Cardiac fibroblast (primary cell): Measurements from ENCODE around the gene ANKRD44.

Experiments used
- DNase-seq, 2 donors: peaks; one replicate each; pipeline versions ENCODE4 v3.0.0 to v3.0.0-alpha.2; 2010; ENCODE audit warnings: low read depth in 2 of 2
- H3K4me3 ChIP-seq, 2 donors: replicated peaks in 1 of 2; 1 replicate in 1 of 2; 2 replicates in 1 of 2; pipeline ENCODE4 v1.5.1; 2011; ENCODE audit warnings: low read depth in 2 of 2, low read length in 2 of 2, mild to moderate bottlenecking in 2 of 2, moderate library complexity in 1 of 2
- TF ChIP-seq, protein P1 (sequence below): IDR thresholded peaks from one replicate; pipeline ENCODE4 v1.5.1; 2011; ENCODE audit warnings: low read depth, mild to moderate bottlenecking, low read length, inconsistent platforms

ANKRD44 gene

DNA sequence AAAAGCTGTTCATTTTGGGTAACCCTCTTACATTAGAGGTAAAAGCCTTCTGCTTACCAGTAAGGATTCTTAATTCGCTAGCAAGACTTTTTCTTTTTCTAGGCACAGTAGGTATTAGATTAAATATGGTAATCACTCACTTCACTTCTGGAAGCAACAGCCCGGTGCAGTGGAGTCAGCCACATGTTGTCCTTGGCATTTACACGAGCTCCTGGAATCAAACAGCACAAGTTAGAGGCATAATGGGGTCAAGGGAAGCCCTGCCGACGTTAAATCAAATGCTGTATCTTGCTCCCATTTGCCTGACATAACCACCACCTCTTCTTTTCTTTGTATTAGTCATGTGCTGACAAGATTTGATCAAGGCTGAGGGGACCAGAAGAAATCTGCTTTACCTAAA lies 174.1 kb downstream of the ANKRD44 start:
- H3K4me3 ChIP-seq, result no peak overlapping the region
- TF ChIP-seq, protein P1, sequence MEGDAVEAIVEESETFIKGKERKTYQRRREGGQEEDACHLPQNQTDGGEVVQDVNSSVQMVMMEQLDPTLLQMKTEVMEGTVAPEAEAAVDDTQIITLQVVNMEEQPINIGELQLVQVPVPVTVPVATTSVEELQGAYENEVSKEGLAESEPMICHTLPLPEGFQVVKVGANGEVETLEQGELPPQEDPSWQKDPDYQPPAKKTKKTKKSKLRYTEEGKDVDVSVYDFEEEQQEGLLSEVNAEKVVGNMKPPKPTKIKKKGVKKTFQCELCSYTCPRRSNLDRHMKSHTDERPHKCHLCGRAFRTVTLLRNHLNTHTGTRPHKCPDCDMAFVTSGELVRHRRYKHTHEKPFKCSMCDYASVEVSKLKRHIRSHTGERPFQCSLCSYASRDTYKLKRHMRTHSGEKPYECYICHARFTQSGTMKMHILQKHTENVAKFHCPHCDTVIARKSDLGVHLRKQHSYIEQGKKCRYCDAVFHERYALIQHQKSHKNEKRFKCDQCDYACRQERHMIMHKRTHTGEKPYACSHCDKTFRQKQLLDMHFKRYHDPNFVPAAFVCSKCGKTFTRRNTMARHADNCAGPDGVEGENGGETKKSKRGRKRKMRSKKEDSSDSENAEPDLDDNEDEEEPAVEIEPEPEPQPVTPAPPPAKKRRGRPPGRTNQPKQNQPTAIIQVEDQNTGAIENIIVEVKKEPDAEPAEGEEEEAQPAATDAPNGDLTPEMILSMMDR, result no peak
- DNase-seq, result no peak

DNA sequence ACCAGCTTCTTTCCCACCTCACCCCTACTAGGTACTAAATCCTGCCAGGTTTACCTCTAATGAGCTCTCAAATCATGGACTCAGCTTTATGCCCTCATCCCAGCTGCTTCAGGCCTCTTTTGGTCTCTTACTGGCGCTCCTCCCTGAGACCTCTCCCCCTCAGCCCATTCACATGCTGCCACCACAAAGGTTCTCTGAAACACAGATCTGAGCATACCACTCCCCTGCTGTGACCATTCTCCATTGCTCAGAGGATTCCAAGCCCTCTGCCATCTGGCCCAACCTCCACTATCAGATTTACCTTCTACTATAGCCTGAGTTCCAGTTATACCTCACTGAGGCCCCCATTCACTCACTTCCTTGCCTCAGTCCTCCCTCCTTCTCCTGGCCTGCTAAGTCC lies 174.8 kb downstream of the ANKRD44 start:
- DNase-seq, result no peak
- TF ChIP-seq, protein P1, result no peak
- no peak overlapping the region for H3K4me3 ChIP-seq

- H3K4me3 ChIP-seq, result no peak overlapping the region
- peak in 1 of 2 donors; percentile 10 for DNase-seq
- TF ChIP-seq, protein P1, result no peak
Measured at GRCh38 chr2:197134206-197134605, 176.4 kb downstream of the ANKRD44 start.

DNA sequence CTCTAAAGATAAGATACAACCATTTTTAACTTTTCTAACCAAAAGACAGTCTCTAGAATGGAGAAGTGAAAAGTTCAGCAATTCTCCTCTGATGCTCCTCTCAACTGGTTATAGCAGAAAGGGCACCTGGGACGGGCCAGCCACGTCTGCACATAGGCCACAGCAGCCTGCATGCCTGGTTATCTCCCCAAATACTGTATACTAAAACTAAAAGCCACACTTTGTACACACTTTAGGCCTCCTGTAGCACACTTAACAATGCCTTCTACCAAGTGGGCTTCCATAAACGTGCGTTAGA lies 179.1 kb downstream of the ANKRD44 start:
- TF ChIP-seq, protein P1, result no peak
- no peak for DNase-seq
- H3K4me3 ChIP-seq, result no peak overlapping the region

DNA sequence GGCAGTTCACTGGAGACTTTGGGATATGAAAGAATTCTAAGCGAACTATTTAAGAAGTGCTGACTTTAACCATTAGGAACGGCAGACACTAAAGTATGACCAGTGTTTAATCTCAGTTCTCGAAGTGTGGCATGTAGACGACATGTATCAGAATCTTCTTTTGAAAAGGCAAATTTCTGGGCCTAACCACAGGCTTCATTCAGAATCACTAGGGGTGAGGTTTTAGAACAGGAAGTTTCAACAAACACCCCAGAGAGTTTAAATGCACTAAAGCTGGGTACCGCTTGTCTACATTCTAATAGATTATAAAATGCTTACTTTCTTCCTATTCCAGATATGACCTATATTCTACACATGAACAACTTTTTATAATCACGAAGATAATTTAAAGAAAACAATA lies 180.3 kb downstream of the ANKRD44 start:
- TF ChIP-seq, protein P1, result no peak
- DNase-seq, result no peak
- H3K4me3 ChIP-seq, result no peak overlapping the region

- no peak overlapping the region for H3K4me3 ChIP-seq
- DNase-seq, result peak in 1 of 2 donors; percentile 14
- TF ChIP-seq, protein P1, result no peak
Measured at GRCh38 chr2:197128897-197129296, 181.7 kb downstream of the ANKRD44 start.

- no peak for DNase-seq
- H3K4me3 ChIP-seq, result no peak overlapping the region
- TF ChIP-seq, protein P1, result no peak
Measured at GRCh38 chr2:197128126-197128525, 182.5 kb downstream of the ANKRD44 start.
